KOPT-K1 (cell line): Measurements from ENCODE around the gene MOGAT3.

Experiments
- H3K27ac ChIP-seq: fragments of 200-600 bp; sonication (generic); 2 replicates; pipeline ENCODE4 v1.5.1; 2016; ENCODE audit warnings: antibody characterized with exemption, mild to moderate bottlenecking, low read depth, low read length; ENCODE audit not compliant: poor library complexity, severe bottlenecking
- H3K36me3 ChIP-seq: fragments of 200-600 bp; sonication (generic); 2 replicates; pipeline ENCODE4 v1.5.1; 2017; ENCODE audit warnings: antibody characterized with exemption, mild to moderate bottlenecking, low read length, moderate library complexity; ENCODE audit not compliant: insufficient read depth
- H3K9me3 ChIP-seq: fragments of 200-600 bp; sonication (generic); 2 replicates; pipeline ENCODE4 v1.5.1; 2017; ENCODE audit warnings: antibody characterized with exemption, low read length, mild to moderate bottlenecking; ENCODE audit not compliant: insufficient read depth, poor library complexity, severe bottlenecking

The MOGAT3 gene, protein sequence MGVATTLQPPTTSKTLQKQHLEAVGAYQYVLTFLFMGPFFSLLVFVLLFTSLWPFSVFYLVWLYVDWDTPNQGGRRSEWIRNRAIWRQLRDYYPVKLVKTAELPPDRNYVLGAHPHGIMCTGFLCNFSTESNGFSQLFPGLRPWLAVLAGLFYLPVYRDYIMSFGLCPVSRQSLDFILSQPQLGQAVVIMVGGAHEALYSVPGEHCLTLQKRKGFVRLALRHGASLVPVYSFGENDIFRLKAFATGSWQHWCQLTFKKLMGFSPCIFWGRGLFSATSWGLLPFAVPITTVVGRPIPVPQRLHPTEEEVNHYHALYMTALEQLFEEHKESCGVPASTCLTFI

GRCh38 chr7:101200862-101201599 lies at the start of gene MOGAT3:
Gene MOGAT3 (minus strand): TSS chr7:101201036. CDS start chr7:101200854, 182 bp downstream.
- H3K9me3 ChIP-seq = no peaks in the 10 kb centered on the region
- H3K27ac ChIP-seq = no peak within 1 kb of the TSS
- H3K36me3 ChIP-seq = no peaks in the 10 kb centered on the region

DNA sequence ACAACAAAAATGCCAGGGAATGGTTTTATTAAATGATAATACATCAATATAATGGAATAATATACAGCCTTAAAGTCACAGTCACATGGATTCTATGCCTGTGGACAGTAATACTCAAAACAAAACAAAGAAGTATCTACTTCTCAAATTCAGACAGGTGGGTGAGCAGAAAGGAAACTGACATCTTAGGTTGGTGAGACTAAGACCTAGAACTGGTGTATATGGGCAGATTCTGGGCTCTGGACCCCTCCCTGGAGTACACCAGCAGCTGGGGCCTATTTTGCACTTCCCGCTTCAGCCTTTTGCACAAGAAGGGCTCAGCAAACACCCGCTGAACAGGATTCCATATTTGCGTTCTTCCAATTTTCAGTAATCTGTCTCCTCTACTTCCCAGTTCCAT lies 49.5 kb upstream of the MOGAT3 start:
- Histone ChIP-seq H3K27ac (no peak overlapping the region), H3K9me3 (no peaks in the 10 kb centered on the region), H3K36me3 (peaks cover 26% of the 10 kb centered on the region)

- Histone ChIP-seq H3K36me3 (peaks cover 30% of the 10 kb centered on the region), H3K27ac (no peak overlapping the region)
Observed at GRCh38 chr7:101248276-101248675, 47.4 kb upstream of the MOGAT3 start.

DNA sequence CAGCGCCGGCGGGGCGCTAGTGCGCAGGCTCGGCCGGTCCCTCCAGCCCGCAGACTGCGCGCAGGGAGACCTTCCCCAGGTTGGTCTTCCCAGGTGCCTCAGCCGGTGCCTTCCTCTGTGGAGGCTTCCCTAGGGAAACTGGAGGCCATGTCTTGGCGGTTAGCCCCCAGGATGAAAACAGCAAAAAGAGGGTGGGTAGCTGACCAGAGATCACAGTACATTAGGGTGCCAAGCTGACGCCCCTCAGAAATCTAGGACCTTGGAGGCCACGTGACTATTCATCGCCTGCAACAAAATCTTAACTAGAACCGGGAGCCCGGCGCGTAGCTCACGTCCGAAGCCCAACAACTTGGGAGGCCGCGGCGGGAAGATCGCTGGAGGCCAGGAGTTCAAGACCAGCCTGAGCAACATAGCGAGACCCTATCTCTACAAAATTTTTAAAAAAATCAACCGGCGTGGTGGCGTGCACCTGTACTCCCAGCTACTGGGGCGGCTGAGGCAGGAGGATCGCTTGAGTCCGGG lies 44.4 kb upstream of the MOGAT3 start:
- peak overlapping the region; percentile 81 for H3K27ac ChIP-seq
- peaks cover 56% of the 10 kb centered on the region for H3K36me3 ChIP-seq
- no peaks in the 10 kb centered on the region for H3K9me3 ChIP-seq

More at GRCh38 chr7:101248276-101248675, 47.4 kb upstream of the MOGAT3 start:
- no peaks in the 10 kb centered on the region for H3K9me3 ChIP-seq

DNA sequence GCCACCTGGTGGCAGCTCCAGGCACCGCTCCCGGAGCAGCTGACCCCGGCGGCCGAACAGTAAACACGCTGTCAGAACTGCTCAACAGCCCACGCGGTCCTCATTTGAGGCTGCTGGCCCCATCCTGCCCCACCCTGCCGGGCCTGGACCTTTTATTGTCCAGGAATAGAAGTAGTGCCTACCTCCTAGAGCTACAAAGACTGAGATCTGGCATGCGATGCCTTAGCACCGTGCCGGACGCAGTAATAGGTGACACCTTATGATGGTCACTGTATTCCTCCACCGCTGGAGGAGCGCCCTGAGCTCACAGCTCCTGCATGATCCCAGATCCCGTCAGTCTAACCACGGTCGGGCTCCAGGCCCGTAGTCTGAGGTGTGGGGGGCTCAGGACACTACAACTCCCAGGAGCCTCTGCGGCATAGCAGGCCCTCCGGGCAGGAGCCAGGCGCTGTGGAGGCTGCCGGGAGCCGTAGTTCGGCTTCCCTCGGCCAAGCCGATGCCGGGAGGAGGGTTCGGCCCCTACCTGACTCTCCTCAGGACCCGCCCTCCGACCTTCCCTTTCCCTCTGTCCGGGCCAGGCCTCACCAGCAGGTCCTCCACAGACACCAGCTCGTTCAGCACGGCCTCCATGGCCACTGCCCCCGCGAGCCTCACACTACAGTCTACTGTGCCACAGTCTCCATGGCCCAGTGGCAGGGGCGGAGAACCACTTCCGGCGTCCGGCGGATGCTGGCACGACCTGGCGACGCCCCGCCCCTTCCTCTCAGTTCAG lies 43.7 kb upstream of the MOGAT3 start, which contains the start of gene FIS1:
Gene FIS1, minus strand, starts transcription at position 707 of the 772 bp plus-strand sequence. Its CDS starts 77 bp downstream, at position 630.
- no peaks in the 10 kb centered on the region for H3K9me3 ChIP-seq
- peak within 1 kb of the TSS; percentile 81 for H3K27ac ChIP-seq
- peaks cover 57% of the 10 kb centered on the region for H3K36me3 ChIP-seq

- peaks cover 56% of the 10 kb centered on the region for H3K36me3 ChIP-seq
- peak overlapping the region; percentile 81 for H3K27ac ChIP-seq
- H3K9me3 ChIP-seq = no peaks in the 10 kb centered on the region
Observed at GRCh38 chr7:101243646-101244374, 43.0 kb upstream of the MOGAT3 start.

GRCh38 chr7:101241443-101242349 lies 40.9 kb upstream of the MOGAT3 start:
- Histone ChIP-seq H3K27ac (no peak overlapping the region), H3K9me3 (no peaks in the 10 kb centered on the region), H3K36me3 (peaks cover 68% of the 10 kb centered on the region)

- no peaks in the 10 kb centered on the region for H3K9me3 ChIP-seq
- peaks cover 73% of the 10 kb centered on the region for H3K36me3 ChIP-seq
- no peak overlapping the region for H3K27ac ChIP-seq
Observed at GRCh38 chr7:101241015-101241363, 40.2 kb upstream of the MOGAT3 start.

DNA sequence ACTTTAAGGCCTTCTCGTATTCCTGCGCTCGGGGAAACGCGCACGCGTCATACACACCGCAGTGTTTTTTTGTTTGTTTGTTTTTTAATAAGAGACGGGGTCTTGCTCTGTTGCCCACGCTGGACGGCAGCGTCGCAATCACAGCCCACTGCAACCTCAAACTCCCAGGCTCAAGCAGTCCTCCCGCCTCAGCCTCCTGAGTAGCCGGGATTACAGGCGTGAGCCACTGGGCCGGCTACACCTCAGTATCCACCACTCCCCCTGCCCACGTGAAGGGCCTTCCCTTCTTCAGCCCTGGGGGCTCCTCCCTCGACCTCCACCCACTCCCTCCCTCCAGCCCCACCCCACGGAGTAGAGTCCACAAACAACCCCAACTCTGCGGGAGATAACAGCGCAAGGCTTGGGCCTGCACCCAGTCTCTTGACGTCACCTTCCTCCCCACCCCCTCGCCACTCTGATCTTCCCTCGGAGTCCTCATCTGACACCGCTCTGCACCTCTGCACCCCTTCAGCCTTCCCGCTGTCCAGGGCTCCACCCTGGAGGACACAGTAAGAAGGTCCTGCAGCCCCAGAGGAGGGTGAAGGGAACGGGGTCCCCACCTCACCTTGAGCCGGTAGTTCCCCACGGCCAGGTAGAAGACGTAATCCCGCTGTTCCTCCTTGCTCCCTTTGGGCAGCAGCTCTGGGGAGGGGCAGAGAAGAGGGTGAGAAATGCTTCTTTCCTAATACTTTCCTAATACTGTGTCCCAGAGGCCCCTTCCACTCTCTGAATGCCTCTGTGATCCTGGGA lies 39.6 kb upstream of the MOGAT3 start:
- no peaks in the 10 kb centered on the region for H3K9me3 ChIP-seq
- H3K27ac ChIP-seq = no peak overlapping the region
- peaks cover 74% of the 10 kb centered on the region for H3K36me3 ChIP-seq

GRCh38 chr7:101239951-101240220 lies 39.0 kb upstream of the MOGAT3 start:
- H3K36me3 ChIP-seq = peaks cover 76% of the 10 kb centered on the region
- no peaks in the 10 kb centered on the region for H3K9me3 ChIP-seq
- no peak overlapping the region for H3K27ac ChIP-seq

GRCh38 chr7:101239191-101239950 lies 38.5 kb upstream of the MOGAT3 start:
- Histone ChIP-seq H3K9me3 (no peaks in the 10 kb centered on the region), H3K36me3 (peaks cover 81% of the 10 kb centered on the region), H3K27ac (no peak overlapping the region)

GRCh38 chr7:101238226-101239182 lies 37.7 kb upstream of the MOGAT3 start:
- Histone ChIP-seq H3K27ac (no peak overlapping the region), H3K9me3 (no peaks in the 10 kb centered on the region), H3K36me3 (peaks cover 84% of the 10 kb centered on the region)
